GM12874 (cell line): ENCODE measurements around the gene CD99L2.

Source experiments
- CTCF ChIP-seq: IDR thresholded peaks from 2 replicates; pipeline ENCODE4 v1.5.1; 2011; ENCODE audit warnings: low read depth, mild to moderate bottlenecking, control low read depth, low read length, moderate library complexity; ENCODE audit not compliant: insufficient read depth

Gene CD99L2

GRCh38 chrX:150769408-150769807, 129.1 kb downstream of the CD99L2 start:
- no peak for TF ChIP-seq CTCF

GRCh38 chrX:150768580-150769190, 129.8 kb downstream of the CD99L2 start:
- TF ChIP-seq CTCF: no peak

- no peak for TF ChIP-seq CTCF
Observed at GRCh38 chrX:150768132-150768485, 130.4 kb downstream of the CD99L2 start.

GRCh38 chrX:150767475-150768131, 130.9 kb downstream of the CD99L2 start:
- TF ChIP-seq CTCF: no peak

GRCh38 chrX:150767045-150767395, 131.4 kb downstream of the CD99L2 start:
- TF ChIP-seq CTCF: no peak

- TF ChIP-seq CTCF: no peak
Observed at GRCh38 chrX:150766351-150767044, 132.0 kb downstream of the CD99L2 start.

GRCh38 chrX:150765782-150766350, 132.6 kb downstream of the CD99L2 start:
- no peak for TF ChIP-seq CTCF
